Fibroblast of lung (primary cell): ENCODE data around the gene NMNAT2. TPM values are rescaled to one million over a fixed set of nuclear protein-coding genes. Genes with fewer than 3 reads are reported as not detected.

Experiments used
- DNase-seq, 2 donors: peaks; one replicate each; pipeline versions ENCODE4 v3.0.0 to v3.0.0-alpha.2; 2010; ENCODE audit warnings: low read depth in 2 of 2
- H2AFZ ChIP-seq: 2 replicates; pipeline ENCODE4 v1.5.1; 2012; ENCODE audit warnings: low read length, control low read depth, inconsistent platforms
- H3K27ac ChIP-seq: 2 replicates; pipeline ENCODE4 v1.5.1; 2011; ENCODE audit warnings: low read length, control low read depth; ENCODE audit not compliant: insufficient read depth
- H3K27me3 ChIP-seq: 2 replicates; pipeline ENCODE4 v1.5.1; 2011; ENCODE audit warnings: mild to moderate bottlenecking, low read length; ENCODE audit not compliant: control insufficient read depth, insufficient read depth
- H3K36me3 ChIP-seq: 2 replicates; pipeline ENCODE4 v1.5.1; 2011; ENCODE audit warnings: low read length; ENCODE audit not compliant: control insufficient read depth, insufficient read depth
- H3K4me1 ChIP-seq: 2 replicates; pipeline ENCODE4 v1.5.1; 2011; ENCODE audit warnings: low read length; ENCODE audit not compliant: control insufficient read depth, insufficient read depth; ENCODE audit errors: extremely low read depth
- H3K4me2 ChIP-seq: 2 replicates; pipeline ENCODE4 v1.5.1; 2011; ENCODE audit warnings: low read length, control low read depth; ENCODE audit not compliant: insufficient read depth; ENCODE audit errors: extremely low read depth
- H3K4me3 ChIP-seq, 4 experiments: fragments of 200-600 bp in 1 of 4; sonication (generic) in 1 of 4; replicated peaks in 1 of 4; 2 replicates each; pipeline ENCODE4 v1.5.1; 2011 to 2016; ENCODE audit warnings: low read length in 4 of 4, low read depth in 3 of 4, mild to moderate bottlenecking in 3 of 4, control low read depth in 2 of 4, inconsistent platforms in 1 of 4, mixed read lengths in 1 of 4; ENCODE audit not compliant: insufficient read depth in 1 of 4; ENCODE audit errors: control extremely low read depth in 1 of 4
- H3K79me2 ChIP-seq: 2 replicates; pipeline ENCODE4 v1.5.1; 2012; ENCODE audit warnings: mild to moderate bottlenecking, low read length, inconsistent platforms; ENCODE audit not compliant: control insufficient read depth, insufficient read depth
- H3K9ac ChIP-seq: 2 replicates; pipeline ENCODE4 v1.5.1; 2011; ENCODE audit warnings: mild to moderate bottlenecking, low read length, control low read depth; ENCODE audit not compliant: insufficient read depth
- H3K9me3 ChIP-seq: 2 replicates; pipeline ENCODE4 v1.5.1; 2012; ENCODE audit warnings: low read depth, low read length; ENCODE audit not compliant: control insufficient read depth, insufficient read depth
- H4K20me1 ChIP-seq: 2 replicates; pipeline ENCODE4 v1.5.1; 2011; ENCODE audit warnings: low read length; ENCODE audit not compliant: control insufficient read depth, insufficient read depth; ENCODE audit errors: extremely low read depth
- CTCF ChIP-seq, 2 donors: IDR thresholded peaks in 1 of 2; conservative IDR thresholded peaks in 1 of 2; 1 replicate in 1 of 2; 2 replicates in 1 of 2; pipeline ENCODE4 v1.5.1; 2011 to 2012; ENCODE audit warnings: low read length in 2 of 2, control low read depth in 1 of 2, inconsistent platforms in 1 of 2, low read depth in 1 of 2, mild to moderate bottlenecking in 1 of 2
- EZH2 ChIP-seq: IDR thresholded peaks from 2 replicates; pipeline ENCODE4 v1.5.1; 2012; ENCODE audit warnings: low read length, control low read depth, mild to moderate bottlenecking; ENCODE audit errors: missing control alignments
- polyA plus RNA-seq, 2 donors: library from polyadenylated mRNA; depleted of rRNA in 1 of 2; stranded (reverse) in 1 of 2; unstranded in 1 of 2; fragments of >200 nt; gene quantifications; 2 replicates each; pipeline ENCODE4 v1.2.1, GENCODE V29; 2011 to 2012; ENCODE audit warnings: missing spikeins in 1 of 2
- total RNA-seq: library from RNA; depleted of rRNA; stranded (reverse); fragments of >200 nt; gene quantifications from 2 replicates; pipeline ENCODE4 v1.2.1, GENCODE V29; 2014

The NMNAT2 gene
- total and polyA plus RNA-seq, 2 donors (not counting 1 experiment from before 2014, with no cell fraction given) = under 0.01 to 0.61 TPM

GRCh38 chr1:183318433-183318832 lies 99.7 kb downstream of the NMNAT2 start:
- H2AFZ ChIP-seq = no peak overlapping the region
- H3K36me3 ChIP-seq = no peaks in the 10 kb centered on the region
- no peaks in the 10 kb centered on the region for H4K20me1 ChIP-seq
- no peaks in the 10 kb centered on the region for H3K27me3 ChIP-seq
- H3K27ac ChIP-seq = no peak overlapping the region
- DNase-seq = peak; percentile 79 to 92
- H3K79me2 ChIP-seq = no peaks in the 10 kb centered on the region
- no peaks in the 10 kb centered on the region for H3K9me3 ChIP-seq
- no peak overlapping the region for H3K4me2 ChIP-seq
- TF ChIP-seq EZH2 = no peak
- peak; percentile 83 to 88 for TF ChIP-seq CTCF (conservative IDR thresholded peaks at IDR 0.05 in 1 of 2, IDR thresholded peaks at IDR 0.05 in 1 of 2; ENCODE audit: low read depth in 1 of 2, low read length in 2 of 2)
- H3K4me3 ChIP-seq = no peak overlapping the region
- no peak overlapping the region for H3K9ac ChIP-seq
- H3K4me1 ChIP-seq = peaks cover 5% of the 10 kb centered on the region

- H3K4me1 ChIP-seq = peaks cover 7% of the 10 kb centered on the region
- H3K79me2 ChIP-seq = no peaks in the 10 kb centered on the region
- TF ChIP-seq CTCF (conservative IDR thresholded peaks at IDR 0.05 in 1 of 2, IDR thresholded peaks at IDR 0.05 in 1 of 2; ENCODE audit: low read depth in 1 of 2, low read length in 2 of 2) (no peak), EZH2 (no peak)
- H3K4me2 ChIP-seq = no peak overlapping the region
- no peak overlapping the region for H3K27ac ChIP-seq
- H2AFZ ChIP-seq = no peak overlapping the region
- no peaks in the 10 kb centered on the region for H4K20me1 ChIP-seq
- no peaks in the 10 kb centered on the region for H3K9me3 ChIP-seq
- H3K36me3 ChIP-seq = no peaks in the 10 kb centered on the region
- H3K4me3 ChIP-seq = no peak overlapping the region
- H3K27me3 ChIP-seq = no peaks in the 10 kb centered on the region
- H3K9ac ChIP-seq = no peak overlapping the region
- peak in 1 of 2 donors; percentile 11 for DNase-seq
These were observed 102.0 kb downstream of the NMNAT2 start for GRCh38 chr1:183315991-183316758.

- no peaks in the 10 kb centered on the region for H3K36me3 ChIP-seq
- H3K27me3 ChIP-seq = no peaks in the 10 kb centered on the region
- no peak overlapping the region for H3K4me3 ChIP-seq
- H4K20me1 ChIP-seq = no peaks in the 10 kb centered on the region
- DNase-seq = no peak
- peaks cover 3% of the 10 kb centered on the region for H3K4me1 ChIP-seq
- H3K79me2 ChIP-seq = no peaks in the 10 kb centered on the region
- H2AFZ ChIP-seq = no peak overlapping the region
- no peaks in the 10 kb centered on the region for H3K9me3 ChIP-seq
- H3K4me2 ChIP-seq = no peak overlapping the region
- H3K9ac ChIP-seq = no peak overlapping the region
- TF ChIP-seq EZH2 (no peak), CTCF (conservative IDR thresholded peaks at IDR 0.05 in 1 of 2, IDR thresholded peaks at IDR 0.05 in 1 of 2; ENCODE audit: low read depth in 1 of 2, low read length in 2 of 2) (no peak)
- no peak overlapping the region for H3K27ac ChIP-seq
These were observed 105.1 kb downstream of the NMNAT2 start for GRCh38 chr1:183313063-183313462.
